ENCODE data around the gene DAZAP2.

- no peak for TF ChIP-seq CTCF (IDR thresholded peaks at IDR 0.05)
- no peak for TF ChIP-seq TP53 (CRISPR knock-in tag; IDR thresholded peaks at IDR 0.05)
- no peak for TF ChIP-seq POLR2A (IDR thresholded peaks at IDR 0.05; ENCODE audit: low read length)
- no peak for TF ChIP-seq NR3C1 (IDR thresholded peaks at IDR 0.05)
- no peak for TF ChIP-seq RFX5 (IDR thresholded peaks at IDR 0.05)
Observed at GRCh38 chr12:51242120-51242519, 3.5 kb downstream of the DAZAP2 start.
